GM19452 (cell line): ENCODE data around the gene SYNE4.
"Not testable (repeated sequence)": the region's sequence is repeated elsewhere in the genome, so short reads cannot be mapped to it uniquely, and the experiment has no call there.

ENCODE experiments used
- ATAC-seq: cut with Tn5 transposase; IDR thresholded peaks from one replicate; pipeline ENCODE4 v1.9.1; 2021; ENCODE audit not compliant: unreplicated experiment

SYNE4 gene

DNA sequence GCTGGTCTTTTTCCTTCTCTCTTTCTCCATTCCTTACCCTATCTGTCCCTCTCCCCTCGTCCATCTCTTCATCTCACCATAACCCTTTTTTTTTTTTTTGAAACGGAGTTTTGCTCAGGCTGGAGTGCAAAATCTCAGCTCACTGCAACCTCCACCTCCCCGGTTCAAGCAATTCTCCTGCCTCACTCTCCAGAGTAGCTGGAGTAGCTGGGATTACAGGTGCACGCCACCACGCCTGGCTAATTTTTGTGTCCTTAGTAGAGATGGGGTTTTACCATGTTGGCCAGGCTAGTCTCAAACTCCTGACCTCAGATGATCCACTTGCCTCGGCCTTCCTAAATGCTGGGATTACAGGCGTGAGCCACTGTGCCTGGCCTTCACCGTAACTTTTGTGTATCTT, 51.2 kb downstream of the SYNE4 start:
- ATAC-seq: not testable (repeated sequence)

DNA sequence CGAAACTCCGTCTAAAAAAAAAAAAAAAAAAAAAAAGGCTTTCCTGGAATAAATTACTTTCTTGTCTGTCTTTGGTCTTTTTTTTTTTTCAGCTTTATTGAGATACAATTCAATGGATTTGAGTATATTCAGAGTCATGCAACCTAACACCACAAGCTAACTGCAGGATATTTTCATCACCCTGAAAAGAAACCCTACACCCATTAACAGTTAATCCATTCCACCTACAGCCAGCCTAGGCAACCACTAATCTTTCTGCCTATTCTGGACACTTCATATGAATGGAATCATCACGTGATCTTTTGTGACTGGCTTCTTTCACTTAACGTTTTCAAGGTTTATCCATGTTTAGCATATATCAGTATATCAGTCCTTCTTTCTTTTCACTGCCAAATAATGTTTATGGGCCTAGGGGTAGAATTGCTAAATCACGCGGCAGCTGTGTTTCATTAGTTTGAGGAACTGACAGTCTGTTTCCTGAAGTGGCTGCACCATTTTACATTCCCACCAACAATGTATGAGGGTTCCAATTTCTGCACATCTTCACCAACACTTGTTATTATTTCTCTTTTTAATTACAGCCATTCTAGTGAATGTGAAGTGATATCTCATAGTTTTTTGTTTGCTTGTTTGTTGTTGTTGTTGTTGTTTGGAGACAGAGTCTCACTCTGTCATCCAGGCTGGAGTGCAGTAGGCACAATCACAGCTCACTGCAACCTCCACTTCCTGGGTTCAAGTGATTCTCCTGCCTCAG, 52.6 kb downstream of the SYNE4 start:
- ATAC-seq: no peak
